IPS-NIHi11 (cell line): ENCODE data around the gene TTC33.
"Not testable (repeated sequence)": the region's sequence is repeated elsewhere in the genome, so short reads cannot be mapped to it uniquely, and the experiment has no call there.

Experiments used
- DNase-seq: peaks from one replicate; pipeline ENCODE4 v3.0.0; 2012; ENCODE audit warnings: mixed read lengths, low spot score

TTC33 gene

GRCh38 chr5:40614923-40615585 lies 140.7 kb downstream of the TTC33 start:
- DNase-seq, result no peak

GRCh38 chr5:40614466-40614865 lies 141.3 kb downstream of the TTC33 start:
- no peak for DNase-seq

GRCh38 chr5:40607202-40607601 lies 148.6 kb downstream of the TTC33 start:
- DNase-seq, result no peak

GRCh38 chr5:40606077-40606765 lies 149.5 kb downstream of the TTC33 start:
- no peak for DNase-seq

- DNase-seq, result no peak
Observed at GRCh38 chr5:40605295-40605958, 150.3 kb downstream of the TTC33 start.

GRCh38 chr5:40603378-40603777 lies 152.4 kb downstream of the TTC33 start:
- DNase-seq, result no peak

GRCh38 chr5:40601198-40601868 lies 154.4 kb downstream of the TTC33 start:
- DNase-seq, result no peak

GRCh38 chr5:40600383-40600782 lies 155.4 kb downstream of the TTC33 start:
- no peak for DNase-seq

GRCh38 chr5:40599676-40600075 lies 156.1 kb downstream of the TTC33 start:
- DNase-seq, result no peak

- no peak for DNase-seq
Observed at GRCh38 chr5:40594811-40595210, 160.9 kb downstream of the TTC33 start.

- DNase-seq, result not testable (repeated sequence)
Observed at GRCh38 chr5:40591727-40592396, 163.9 kb downstream of the TTC33 start.

GRCh38 chr5:40587376-40587775 lies 168.4 kb downstream of the TTC33 start:
- no peak for DNase-seq

- DNase-seq, result no peak
Observed at GRCh38 chr5:40585537-40586267, 170.1 kb downstream of the TTC33 start.

GRCh38 chr5:40584054-40584453 lies 171.7 kb downstream of the TTC33 start:
- no peak for DNase-seq

- no peak for DNase-seq
Observed at GRCh38 chr5:40578501-40579451, 177.0 kb downstream of the TTC33 start.

- DNase-seq, result no peak
Observed at GRCh38 chr5:40577718-40578117, 178.0 kb downstream of the TTC33 start.

GRCh38 chr5:40575921-40576320 lies 179.8 kb downstream of the TTC33 start:
- DNase-seq, result no peak

- no peak for DNase-seq
Observed at GRCh38 chr5:40575411-40575810, 180.3 kb downstream of the TTC33 start.

GRCh38 chr5:40572937-40573336 lies 182.8 kb downstream of the TTC33 start:
- no peak for DNase-seq

- DNase-seq, result no peak
Observed at GRCh38 chr5:40572391-40572790, 183.4 kb downstream of the TTC33 start.
